PC-3 (cell line): Measurements from ENCODE around the gene AGAP3. TPM values are rescaled to one million over a fixed set of nuclear protein-coding genes. Genes with fewer than 3 reads are reported as not detected.
A peak's percentile ranks its signal among the peaks of the same experiment; 100 is the strongest.

Experiments used
- ATAC-seq: fragments of 200-7000 bp; cut with Tn5 transposase; 2 replicates; pipeline ENCODE4 v1.9.1; 2020; ENCODE audit warnings: mild to moderate bottlenecking, moderate library complexity
- BruUV-seq: library from RNA; stranded (reverse); fragments of 400-500 nt; replicated peaks from 2 replicates; lab custom pipeline; 2021; lab: Mats Ljungman, UMichigan
- CTCF ChIA-PET: fragments of 300-600 bp; sonication (Branson Sonifier 250); formaldehyde crosslinking; loops from one replicate; lab custom pipeline; 2022; ENCODE audit warnings: antibody characterized with exemption; lab: Charles Lee
- POLR2A ChIA-PET: fragments of 300-600 bp; sonication (Branson Sonifier 250); formaldehyde crosslinking; loops from one replicate; lab custom pipeline; 2022; ENCODE audit warnings: antibody characterized with exemption; ENCODE audit not compliant: unreplicated experiment; lab: Charles Lee
- DNase-seq: peaks from one replicate; pipeline ENCODE4 v3.0.0-alpha.2; 2015
- H2AFZ ChIP-seq: fragments of 300-600 bp; sonication (generic); 2 replicates; pipeline ENCODE4 v1.6.0; 2016; ENCODE audit warnings: antibody characterized with exemption, low read length
- H3F3A ChIP-seq: fragments of 300-600 bp; sonication (generic); one replicate; pipeline ENCODE4 v1.6.0; 2017; ENCODE audit warnings: antibody characterized with exemption, low read length, control low read depth, mild to moderate bottlenecking; ENCODE audit not compliant: unreplicated experiment
- H3K27ac ChIP-seq: fragments of 300-600 bp; sonication (generic); 2 replicates; pipeline ENCODE4 v1.5.1; 2016; ENCODE audit warnings: mild to moderate bottlenecking, low read length
- H3K27me3 ChIP-seq: fragments of 300-600 bp; sonication (generic); 2 replicates; pipeline ENCODE4 v1.6.1; 2016; ENCODE audit warnings: low read length, mixed read lengths
- H3K36me3 ChIP-seq: fragments of 300-600 bp; sonication (generic); 2 replicates; pipeline ENCODE4 v1.6.1; 2016; ENCODE audit warnings: low read depth, mixed run types, low read length, mixed read lengths
- H3K4me1 ChIP-seq: fragments of 300-600 bp; sonication (generic); 2 replicates; pipeline ENCODE4 v1.5.1; 2016; ENCODE audit warnings: low read length; ENCODE audit not compliant: insufficient read depth
- H3K4me2 ChIP-seq: fragments of 300-600 bp; sonication (generic); 2 replicates; pipeline ENCODE4 v1.6.0; 2016; ENCODE audit warnings: low read length
- H3K4me3 ChIP-seq: fragments of 300-600 bp; sonication (generic); 2 replicates; pipeline ENCODE4 v1.5.1; 2016; ENCODE audit warnings: mild to moderate bottlenecking, low read length, mixed read lengths
- H3K79me2 ChIP-seq: fragments of 300-600 bp; sonication (generic); 2 replicates; pipeline ENCODE4 v1.6.1; 2017; ENCODE audit warnings: low read length, mixed read lengths
- H3K9ac ChIP-seq: fragments of 300-600 bp; sonication (generic); 2 replicates; pipeline ENCODE4 v1.6.0; 2016; ENCODE audit warnings: mild to moderate bottlenecking, low read length
- H3K9me2 ChIP-seq: fragments of 300-600 bp; sonication (generic); replicated peaks from 2 replicates; pipeline ENCODE4 v1.6.1; 2016; ENCODE audit warnings: mixed run types, low read length, mixed read lengths
- H3K9me3 ChIP-seq: fragments of 300-600 bp; sonication (generic); 2 replicates; pipeline ENCODE4 v1.6.1; 2016; ENCODE audit warnings: low read length, mixed read lengths
- H4K20me1 ChIP-seq: fragments of 300-600 bp; sonication (generic); 2 replicates; pipeline ENCODE4 v1.6.1; 2016; ENCODE audit warnings: low read length, mixed read lengths
- CTCF ChIP-seq: fragments of 300-600 bp; sonication (generic); conservative IDR thresholded peaks from 2 replicates; pipeline ENCODE4 v1.5.1; 2017; ENCODE audit warnings: antibody characterized with exemption, low read depth, mild to moderate bottlenecking, low read length
- EZH2 ChIP-seq: fragments of 300-600 bp; sonication (generic); IDR thresholded peaks from one replicate; pipeline ENCODE4 v1.6.1; 2017; ENCODE audit warnings: antibody characterized with exemption, mild to moderate bottlenecking, low read length; ENCODE audit not compliant: unreplicated experiment
- EZH2phosphoT487 ChIP-seq: fragments of 300-600 bp; sonication (generic); IDR thresholded peaks from 2 replicates; pipeline ENCODE4 v1.6.1; 2018; ENCODE audit warnings: mild to moderate bottlenecking, antibody characterized with exemption, low read length, borderline replicate concordance
- intact Hi-C: fragments of 100-400 bp; cut with micrococcal nuclease; formaldehyde crosslinking; loops from 2 replicates; pipeline ENCODE4 v1.9.0; 2023
- total RNA-seq: library from RNA; depleted of rRNA; stranded (reverse); fragments of >200 nt; gene quantifications from 2 replicates; pipeline ENCODE4 v1.2.3, GENCODE V29; 2014

The AGAP3 gene
- total RNA-seq, 1 experiment from 2014 or later = 53.5 TPM

GRCh38 chr7:151133986-151134742 lies 47.9 kb downstream of the AGAP3 start:
- no peaks in the 10 kb centered on the region for H4K20me1 ChIP-seq
- ChIA-PET CTCF (no interaction called here), POLR2A (no interaction called here)
- no peaks in the 10 kb centered on the region for H3K79me2 ChIP-seq
- no TSS peak for BruUV-seq
- no peak for TF ChIP-seq EZH2phosphoT487
- no peak overlapping the region for H2AFZ ChIP-seq
- H3K27me3 ChIP-seq = no peaks in the 10 kb centered on the region
- intact Hi-C loops = no loop called here
- H3K4me2 ChIP-seq = no peak overlapping the region
- no peak overlapping the region for H3K27ac ChIP-seq
- no peak overlapping the region for H3K4me3 ChIP-seq
- H3K36me3 ChIP-seq = peaks cover 2% of the 10 kb centered on the region; the same call in 1 of the 2 replicates
- H3F3A ChIP-seq = no peaks in the 10 kb centered on the region
- ATAC-seq = no peak
- H3K9ac ChIP-seq = no peak overlapping the region
- no peaks in the 10 kb centered on the region for H3K9me2 ChIP-seq
- H3K4me1 ChIP-seq = no peaks in the 10 kb centered on the region
- H3K9me3 ChIP-seq = no peaks in the 10 kb centered on the region
- DNase-seq = no peak

GRCh38 chr7:151134743-151135524 lies 48.7 kb downstream of the AGAP3 start:
- Histone ChIP-seq H3K36me3 (peaks cover 2% of the 10 kb centered on the region; the same call in 1 of the 2 replicates), H3K27ac (no peak overlapping the region), H3K9me3 (no peaks in the 10 kb centered on the region), H3K4me1 (no peaks in the 10 kb centered on the region), H3K27me3 (no peaks in the 10 kb centered on the region), H3K4me2 (no peak overlapping the region), H3K9ac (no peak overlapping the region), H4K20me1 (no peaks in the 10 kb centered on the region), H3K79me2 (no peaks in the 10 kb centered on the region), H3F3A (no peaks in the 10 kb centered on the region), H3K4me3 (no peak overlapping the region), H3K9me2 (no peaks in the 10 kb centered on the region), H2AFZ (no peak overlapping the region)
- DNase-seq (no peak), ATAC-seq (peak; percentile 51)
- intact Hi-C loops = no loop called here
- ChIA-PET CTCF (interaction anchor here (0.6 kb wide), 1 partner anchor 35 kb away, joined by 5 read pairs; no protein-coding TSS in a partner anchor), POLR2A (no interaction called here)
- no TSS peak for BruUV-seq
- TF ChIP-seq EZH2phosphoT487 = no peak
- TF ChIP-seq CTCF = no peak
- TF ChIP-seq EZH2 = no peak

- DNase-seq (no peak), ATAC-seq (no peak)
- Histone ChIP-seq H3K4me2 (no peak overlapping the region), H3K27ac (no peak overlapping the region), H4K20me1 (no peaks in the 10 kb centered on the region), H3K9me3 (no peaks in the 10 kb centered on the region), H3K9ac (no peak overlapping the region), H3K4me1 (no peaks in the 10 kb centered on the region), H3K36me3 (peaks cover 2% of the 10 kb centered on the region; the same call in 1 of the 2 replicates), H3K79me2 (no peaks in the 10 kb centered on the region), H3K4me3 (no peak overlapping the region), H3F3A (no peaks in the 10 kb centered on the region), H2AFZ (no peak overlapping the region), H3K9me2 (no peaks in the 10 kb centered on the region), H3K27me3 (no peaks in the 10 kb centered on the region)
- ChIA-PET POLR2A (no interaction called here), CTCF (interaction anchor here (0.6 kb wide), 1 partner anchor 35 kb away, joined by 5 read pairs; no protein-coding TSS in a partner anchor)
- no TSS peak for BruUV-seq
- intact Hi-C loops = no loop called here
- TF ChIP-seq EZH2phosphoT487 (no peak), CTCF (no peak), EZH2 (no peak)
Measured at GRCh38 chr7:151135525-151135845, 49.2 kb downstream of the AGAP3 start.
